NCI-H82 treated with DMSO at 0.1 percent for 48 hours (cell line): ENCODE data around the gene TELO2.

Experiments
- DNase-seq: peaks from one replicate; lab custom pipeline; 2025; ENCODE audit not compliant: unreplicated experiment; lab: John Stamatoyannopoulos, UW

TELO2 gene

GRCh38 chr16:1492923-1493745 is at the start of gene TELO2:
TSS of gene TELO2 (plus strand) at chr16:1493360. CDS start at chr16:1494282, 922 bp downstream.
- DNase-seq: peak; percentile 17

DNA sequence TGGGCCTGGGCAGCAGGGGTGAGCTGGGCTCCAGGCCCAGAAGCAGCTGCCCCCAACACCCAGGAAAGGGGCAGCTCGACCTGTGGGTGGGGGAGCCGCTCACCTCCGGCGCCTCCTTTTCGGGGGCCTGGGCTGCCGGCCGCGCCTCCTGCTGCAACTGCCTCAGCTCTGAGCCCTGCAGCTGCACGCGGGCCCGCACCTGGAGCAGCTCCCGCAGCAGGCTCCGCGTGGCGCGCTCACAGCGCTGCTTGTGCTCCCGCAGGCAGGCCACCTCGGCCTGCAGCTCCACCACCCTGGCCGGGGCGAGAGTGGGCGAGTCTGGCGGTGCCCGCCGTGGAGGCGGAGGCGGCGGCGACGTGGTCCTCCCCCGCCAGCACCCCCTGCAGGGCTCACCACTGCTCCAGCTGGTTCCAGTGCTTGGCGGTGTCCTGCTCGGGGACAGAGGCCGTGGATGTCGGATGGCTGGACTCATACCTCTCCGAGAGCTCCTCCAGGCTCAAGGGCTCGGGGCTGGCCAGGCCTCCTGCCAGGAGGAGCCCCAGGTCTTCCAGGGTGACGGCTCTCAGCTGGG is 49.7 kb upstream of the TELO2 start:
- no peak for DNase-seq

GRCh38 chr16:1443980-1444729 is 49.0 kb upstream of the TELO2 start, which contains the start of gene CCDC154:
TSS of gene CCDC154 (minus strand) at chr16:1444556. CDS start at chr16:1444322, 234 bp downstream.
- DNase-seq: no peak

DNA sequence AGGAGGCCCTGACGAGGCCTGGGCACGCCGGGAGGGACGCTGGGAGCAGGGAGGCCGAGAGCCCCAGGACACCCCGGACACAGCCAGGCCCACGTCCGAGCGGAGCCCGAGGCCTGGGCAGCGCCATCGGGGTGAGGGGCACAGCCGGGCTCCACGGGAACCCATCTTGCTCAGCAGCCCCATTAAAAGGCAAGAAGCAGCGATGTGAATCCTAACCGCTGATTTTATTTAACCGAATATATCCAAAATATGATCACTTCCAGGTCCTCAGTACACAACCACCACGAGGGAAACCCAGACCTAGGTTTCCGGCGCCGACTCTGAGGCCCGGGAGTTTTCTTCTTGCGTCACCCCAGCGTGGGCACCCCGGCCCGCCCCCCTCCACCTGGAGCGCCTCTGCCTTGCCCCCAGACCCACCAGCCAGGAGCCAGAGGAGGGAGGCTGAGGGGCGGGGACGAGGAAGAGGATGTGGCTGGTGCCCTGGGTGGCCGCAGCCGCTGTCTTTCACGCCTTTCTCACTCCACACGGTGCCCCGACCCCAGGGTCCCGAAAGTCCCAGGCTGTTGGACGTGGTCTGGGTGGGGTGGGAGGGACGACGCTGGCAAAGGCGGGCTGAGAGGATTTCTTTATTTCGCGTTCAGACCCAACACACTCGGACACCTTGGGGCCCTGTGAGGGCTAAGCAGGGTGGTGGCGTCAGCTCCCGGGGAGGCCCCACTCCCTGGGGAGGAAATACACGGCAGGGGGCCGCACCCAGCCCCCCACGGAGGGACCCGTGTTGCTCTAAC is 48.2 kb upstream of the TELO2 start:
- no peak for DNase-seq

- no peak for DNase-seq
Observed at GRCh38 chr16:1445518-1446203, 47.5 kb upstream of the TELO2 start.

GRCh38 chr16:1446296-1447080 is 46.7 kb upstream of the TELO2 start:
- no peak for DNase-seq

GRCh38 chr16:1447965-1448364 is 45.2 kb upstream of the TELO2 start:
- no peak for DNase-seq

DNA sequence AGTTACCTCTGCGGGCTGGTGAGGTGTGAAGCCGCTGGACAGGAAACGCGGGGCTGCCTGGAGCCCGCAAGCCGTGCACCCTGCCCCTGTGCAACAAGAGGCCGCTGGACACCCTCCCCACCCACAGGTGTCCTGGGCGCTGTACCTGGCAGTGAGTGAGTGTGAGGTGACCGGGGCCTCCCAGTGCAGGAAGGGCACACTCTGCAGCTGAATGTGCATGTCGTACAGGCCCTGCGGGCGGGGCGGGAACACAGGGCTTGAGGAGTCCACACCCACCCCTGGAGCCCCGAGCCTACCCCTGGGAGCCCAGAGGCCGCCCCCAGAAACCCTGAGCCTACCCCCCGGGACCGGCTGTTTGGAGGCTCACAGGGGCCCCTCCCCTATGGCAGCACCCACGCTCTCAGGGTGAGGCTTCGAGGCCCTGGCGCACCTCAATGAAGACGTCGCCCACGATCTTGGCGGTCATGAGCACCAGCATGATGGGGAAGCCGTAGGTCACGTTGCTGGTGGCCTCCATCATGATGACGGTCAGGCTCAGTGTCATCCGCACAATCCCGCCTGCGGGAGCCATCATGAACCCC is 44.5 kb upstream of the TELO2 start:
- no peak for DNase-seq

- DNase-seq: no peak
Observed at GRCh38 chr16:1449201-1449788, 43.9 kb upstream of the TELO2 start.

DNA sequence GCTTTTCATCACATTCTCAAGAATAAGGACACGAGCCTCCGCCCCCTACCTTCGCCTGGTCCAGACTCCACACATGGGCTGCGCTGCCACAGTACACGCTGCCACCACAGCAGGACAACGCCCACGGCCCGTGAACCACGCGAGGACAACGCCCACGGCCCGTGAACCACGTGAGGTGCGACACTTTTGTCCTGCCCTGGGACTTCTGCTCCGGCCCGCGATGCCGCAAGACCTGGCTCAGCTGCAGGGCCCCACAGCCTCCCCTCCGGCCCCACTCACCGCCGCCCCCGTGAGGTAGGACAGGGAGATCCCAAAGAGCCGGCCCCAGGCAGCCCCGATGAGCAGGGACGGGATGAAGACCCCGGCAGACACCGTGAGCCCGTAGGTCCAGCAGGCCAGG is 42.9 kb upstream of the TELO2 start:
- no peak for DNase-seq

DNA sequence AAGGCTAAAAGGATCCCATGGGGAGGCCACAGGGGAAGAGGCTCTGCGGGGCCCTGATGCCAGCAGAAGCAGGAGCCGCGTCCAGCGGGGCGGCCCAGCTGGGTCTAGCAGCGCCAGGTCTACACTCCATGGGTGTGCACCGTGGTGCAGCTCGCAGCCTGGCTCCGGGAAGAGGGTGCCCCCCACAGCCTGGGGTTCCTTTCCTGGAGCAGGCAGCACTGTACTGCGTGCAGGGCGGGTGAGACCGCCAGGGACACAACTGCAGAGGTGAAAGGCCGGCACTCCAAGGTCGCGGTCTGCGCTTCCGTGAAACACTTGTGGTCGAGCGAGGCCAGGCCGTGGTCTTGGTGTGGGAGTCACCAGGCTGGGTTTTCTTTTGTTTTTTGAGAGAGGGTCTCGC is 42.3 kb upstream of the TELO2 start:
- no peak for DNase-seq

DNA sequence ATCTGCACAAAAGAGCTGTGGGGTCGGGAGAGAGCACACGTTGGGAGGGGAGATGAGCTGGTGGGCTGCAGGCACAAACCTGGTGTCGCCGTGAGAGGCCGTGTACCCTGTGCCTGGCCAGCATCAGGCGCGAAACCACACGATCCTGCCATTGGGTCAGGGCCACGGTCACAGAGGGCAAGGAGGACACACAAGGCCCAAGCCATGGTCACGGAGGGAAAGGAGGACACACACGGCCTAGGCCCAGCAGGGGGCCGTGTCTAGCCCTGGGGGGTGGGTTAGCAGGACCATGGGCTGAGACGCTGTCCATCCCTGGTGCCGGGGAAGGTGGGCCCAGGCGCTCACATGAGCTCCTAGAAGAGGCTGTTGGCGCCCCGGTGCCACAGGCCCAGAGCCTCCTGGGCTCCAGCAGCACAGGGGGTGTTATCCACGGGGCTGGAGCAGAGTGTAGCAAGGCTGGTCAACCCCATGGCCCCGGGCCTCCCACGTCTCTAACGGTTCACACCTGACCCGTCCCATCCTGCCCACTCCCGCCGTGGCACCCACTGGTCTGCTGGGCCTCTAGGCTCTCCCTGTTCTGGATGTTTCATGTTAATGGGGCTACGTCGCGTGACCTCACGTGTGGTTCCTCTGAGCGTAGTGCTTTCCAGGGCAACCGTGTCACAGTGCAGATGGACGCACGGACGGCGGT is 41.3 kb upstream of the TELO2 start:
- DNase-seq: no peak

GRCh38 chr16:1452530-1452929 is 40.6 kb upstream of the TELO2 start:
- no peak for DNase-seq

DNA sequence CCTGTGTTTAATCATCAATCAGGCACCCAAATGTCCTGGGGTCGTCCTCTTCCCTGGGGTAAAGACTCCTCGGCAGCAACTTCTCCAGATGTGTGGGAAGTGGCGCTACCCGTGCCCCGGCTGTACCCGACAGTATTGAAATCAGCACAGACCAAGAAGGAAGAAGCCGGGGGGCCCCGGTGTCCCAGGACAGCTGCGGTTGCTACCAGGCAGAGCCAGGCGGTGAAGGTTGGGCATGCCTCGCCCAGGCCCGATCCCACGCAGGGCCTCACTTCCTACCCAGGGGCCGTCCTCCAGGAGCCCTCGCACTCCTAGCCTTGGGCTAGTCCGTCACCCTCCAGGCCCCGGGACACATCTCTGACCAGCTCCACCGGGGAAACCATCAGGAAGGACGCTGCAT is 39.8 kb upstream of the TELO2 start:
- DNase-seq: no peak

DNA sequence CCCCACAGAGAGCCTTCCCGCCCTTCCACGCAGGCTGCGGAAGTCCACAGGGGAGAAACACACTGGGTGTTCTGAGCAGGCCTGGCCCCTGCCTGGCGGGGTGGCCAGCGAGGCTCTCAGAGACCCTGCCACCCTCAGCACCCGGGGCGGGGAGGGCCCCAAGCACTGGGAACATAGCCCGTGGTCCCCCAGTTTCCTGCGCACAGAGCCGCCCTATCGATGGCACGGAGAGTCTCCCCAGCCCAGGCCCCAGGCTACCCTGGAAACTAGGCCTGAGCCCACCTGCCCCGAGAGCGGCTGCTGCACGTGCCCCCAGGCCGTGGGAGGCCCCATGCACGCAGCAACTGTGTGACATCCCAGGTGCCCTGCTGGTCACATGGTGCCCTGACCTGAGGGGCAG is 38.6 kb upstream of the TELO2 start:
- no peak for DNase-seq

DNA sequence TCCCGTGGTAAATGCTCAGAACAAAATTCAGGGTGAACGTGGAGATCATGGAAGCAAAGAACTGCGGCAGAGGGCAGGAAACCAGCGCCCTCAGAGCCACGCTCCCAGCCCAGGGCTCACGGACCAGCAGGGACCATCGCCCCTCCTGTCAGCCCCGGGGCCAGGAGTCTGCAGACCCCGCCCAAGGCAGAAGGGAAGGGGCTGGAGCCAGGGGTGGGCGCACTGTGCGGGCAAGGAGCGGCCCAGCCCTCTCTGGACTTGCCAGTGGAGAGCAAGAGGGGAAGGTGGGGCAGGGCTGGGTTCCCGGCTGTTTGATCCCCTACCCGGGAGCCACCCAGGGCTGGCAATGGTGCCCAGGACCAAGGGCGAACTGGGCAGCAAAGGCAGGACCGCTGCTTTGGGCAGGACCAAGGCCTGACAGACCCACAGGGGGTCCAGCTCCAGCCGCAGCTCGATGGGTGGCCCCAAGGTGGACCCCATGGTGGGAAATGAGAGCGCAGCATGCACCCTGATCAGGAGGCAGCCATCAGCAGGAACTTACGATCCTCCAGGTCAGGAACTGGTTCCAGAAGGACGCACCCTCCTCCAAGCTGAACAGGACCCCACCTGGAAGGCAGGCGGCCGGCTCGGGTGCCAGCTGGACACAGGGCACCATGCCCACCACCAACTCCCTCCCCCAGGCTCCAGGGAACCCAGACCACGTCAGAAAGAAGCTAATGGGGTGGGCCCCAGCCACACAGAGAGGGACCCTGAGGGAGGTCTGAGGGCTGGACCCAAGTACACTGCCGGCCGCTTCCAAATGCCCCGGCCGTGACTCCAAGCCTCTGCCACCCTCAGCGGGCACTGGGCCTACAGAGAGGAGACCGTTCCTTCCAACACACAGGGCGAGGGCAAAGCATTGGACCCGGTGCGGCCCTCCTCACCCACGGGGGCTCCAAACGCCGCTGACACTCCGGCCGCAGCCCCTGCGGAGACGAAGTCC is 37.7 kb upstream of the TELO2 start:
- DNase-seq: no peak

- DNase-seq: no peak
Observed at GRCh38 chr16:1456951-1457350, 36.2 kb upstream of the TELO2 start.
